Fibroblast of peridontal ligament (primary cell): ENCODE data around the gene ABCB6.

ENCODE experiments used
- DNase-seq: peaks from one replicate; pipeline ENCODE4 v3.0.0-alpha.2; 2010; ENCODE audit errors: extremely low read depth

The ABCB6 gene

GRCh38 chr2:219168932-219169331, 49.8 kb downstream of the ABCB6 start:
- DNase-seq: no peak

GRCh38 chr2:219168526-219168925, 50.2 kb downstream of the ABCB6 start:
- DNase-seq: peak; percentile 21

- DNase-seq: no peak
Measured at GRCh38 chr2:219167997-219168396, 50.8 kb downstream of the ABCB6 start.

- DNase-seq: no peak
Measured at GRCh38 chr2:219165058-219165911, 53.5 kb downstream of the ABCB6 start.

GRCh38 chr2:219163156-219163555, 55.6 kb downstream of the ABCB6 start:
- no peak for DNase-seq

GRCh38 chr2:219161097-219161496, 57.7 kb downstream of the ABCB6 start:
- no peak for DNase-seq

- peak; percentile 89 for DNase-seq
Measured at GRCh38 chr2:219160186-219161017, 58.4 kb downstream of the ABCB6 start, which contains the start of gene NHEJ1. NHEJ1 (minus strand) TSS chr2:219160815; CDS start chr2:219158362, 2,453 bp downstream.
